ENCODE measurements around the gene RBM15. TPM values are rescaled to one million over a fixed set of nuclear protein-coding genes. Genes with fewer than 3 reads are reported as not detected.

RBM15 gene
- total and polyA plus RNA-seq, 7 donors = 1.9 to 32.0 (median 21.0) TPM

DNA sequence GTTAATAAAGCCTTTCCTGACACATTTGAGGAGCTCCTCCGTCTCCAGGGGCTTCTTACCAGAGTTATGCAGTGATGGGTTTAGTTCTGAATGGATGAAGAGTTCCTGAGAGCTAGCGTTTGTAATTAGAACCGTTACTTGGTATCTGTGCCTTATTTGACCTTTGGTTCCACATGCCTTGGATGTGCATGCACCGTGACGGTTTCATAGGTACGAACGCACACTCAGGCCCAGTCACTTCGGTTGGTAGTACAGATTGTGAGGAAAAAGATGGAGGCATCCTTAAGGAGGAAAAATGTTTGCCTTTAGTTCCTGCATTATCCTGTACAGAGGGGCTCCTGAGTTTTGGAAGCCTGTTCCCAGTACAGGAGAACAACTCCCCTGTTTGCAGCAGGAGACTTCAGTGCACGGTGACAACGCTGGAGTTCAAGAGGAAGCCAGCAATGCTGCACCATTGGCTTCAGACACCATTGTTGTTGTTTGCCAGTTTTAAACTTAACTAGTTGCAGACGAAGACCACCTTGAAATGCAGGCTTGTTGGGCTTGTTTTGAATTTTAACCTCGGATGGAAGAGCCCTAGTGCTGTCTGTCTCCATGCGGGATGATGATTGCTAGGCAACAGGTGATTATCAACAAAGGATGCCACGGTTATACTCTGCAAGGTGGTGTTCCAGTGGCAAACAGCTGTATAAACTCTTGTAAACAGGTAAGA, 8.2 kb downstream of the RBM15 start:
- Histone ChIP-seq H3K4me1 (peaks cover 90% of the 10 kb centered on the region), H3K4me3 (peak overlapping the region; percentile 29), H3K36me3 (ENCODE audit: insufficient read depth in 1 of 2, low read depth in 1 of 2) (peaks cover 5 to 26% of the 10 kb centered on the region in 2 donors), H3K27ac (peak overlapping the region; percentile 25), H3K27me3 (ENCODE audit: insufficient read depth in 3 of 3, low read length in 2 of 3) (no peaks in the 10 kb centered on the region), H3K9me3 (no peaks in the 10 kb centered on the region)
- intact Hi-C loops (cut with DNase I) = loop anchor here in 1 of 2 donors (10.0 kb wide), 1 partner anchor 1097 kb away; the partner anchor contains the start of genes ATP5PB and WDR77
- WGBS, 3 donors = 31 to 47% (median 33%) methylated on average over 14 of the region's 14 CpGs
- TF ChIP-seq, protein P1, sequence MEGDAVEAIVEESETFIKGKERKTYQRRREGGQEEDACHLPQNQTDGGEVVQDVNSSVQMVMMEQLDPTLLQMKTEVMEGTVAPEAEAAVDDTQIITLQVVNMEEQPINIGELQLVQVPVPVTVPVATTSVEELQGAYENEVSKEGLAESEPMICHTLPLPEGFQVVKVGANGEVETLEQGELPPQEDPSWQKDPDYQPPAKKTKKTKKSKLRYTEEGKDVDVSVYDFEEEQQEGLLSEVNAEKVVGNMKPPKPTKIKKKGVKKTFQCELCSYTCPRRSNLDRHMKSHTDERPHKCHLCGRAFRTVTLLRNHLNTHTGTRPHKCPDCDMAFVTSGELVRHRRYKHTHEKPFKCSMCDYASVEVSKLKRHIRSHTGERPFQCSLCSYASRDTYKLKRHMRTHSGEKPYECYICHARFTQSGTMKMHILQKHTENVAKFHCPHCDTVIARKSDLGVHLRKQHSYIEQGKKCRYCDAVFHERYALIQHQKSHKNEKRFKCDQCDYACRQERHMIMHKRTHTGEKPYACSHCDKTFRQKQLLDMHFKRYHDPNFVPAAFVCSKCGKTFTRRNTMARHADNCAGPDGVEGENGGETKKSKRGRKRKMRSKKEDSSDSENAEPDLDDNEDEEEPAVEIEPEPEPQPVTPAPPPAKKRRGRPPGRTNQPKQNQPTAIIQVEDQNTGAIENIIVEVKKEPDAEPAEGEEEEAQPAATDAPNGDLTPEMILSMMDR (IDR thresholded peaks at IDR 0.05) = no peak
- DNase-seq (no peak), ATAC-seq (peak in 3 of 4 donors; percentile 42 to 59 (median 51))

DNA sequence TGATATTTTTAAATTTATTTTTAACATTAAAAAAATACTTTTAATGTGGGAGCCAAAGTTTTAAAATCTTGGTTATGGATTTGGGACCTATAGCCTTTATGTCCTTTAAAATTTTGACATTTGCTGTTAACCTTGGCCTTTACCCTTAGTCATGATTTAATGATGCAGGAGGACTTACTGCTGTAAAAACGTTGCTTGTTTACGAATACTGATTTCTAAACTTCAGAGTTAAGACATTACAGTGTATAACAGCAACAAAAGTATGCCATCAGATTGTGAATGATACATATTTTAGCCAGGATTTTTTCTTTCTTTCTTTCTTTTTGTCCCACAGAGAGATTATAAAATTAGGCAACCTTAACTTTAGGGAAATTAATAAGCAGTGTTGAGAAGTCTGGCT, 8.9 kb downstream of the RBM15 start:
- intact Hi-C loops (cut with DNase I) = loop anchor here in 1 of 2 donors (10.0 kb wide), 1 partner anchor 1097 kb away; the partner anchor contains the start of genes ATP5PB and WDR77
- Histone ChIP-seq H3K4me3 (peak overlapping the region; percentile 29), H3K4me1 (peaks cover 83% of the 10 kb centered on the region), H3K9me3 (no peaks in the 10 kb centered on the region), H3K27ac (peak overlapping the region; percentile 25), H3K36me3 (ENCODE audit: insufficient read depth in 1 of 2, low read depth in 1 of 2) (peaks cover 5 to 26% of the 10 kb centered on the region in 2 donors), H3K27me3 (ENCODE audit: insufficient read depth in 3 of 3, low read length in 2 of 3) (no peaks in the 10 kb centered on the region)
- DNase-seq (no peak), ATAC-seq (no peak)
- TF ChIP-seq, protein P1 (IDR thresholded peaks at IDR 0.05) = no peak
- WGBS, 3 donors = 34 to 45% (median 34%) methylated on average over 2 of the region's 2 CpGs

DNA sequence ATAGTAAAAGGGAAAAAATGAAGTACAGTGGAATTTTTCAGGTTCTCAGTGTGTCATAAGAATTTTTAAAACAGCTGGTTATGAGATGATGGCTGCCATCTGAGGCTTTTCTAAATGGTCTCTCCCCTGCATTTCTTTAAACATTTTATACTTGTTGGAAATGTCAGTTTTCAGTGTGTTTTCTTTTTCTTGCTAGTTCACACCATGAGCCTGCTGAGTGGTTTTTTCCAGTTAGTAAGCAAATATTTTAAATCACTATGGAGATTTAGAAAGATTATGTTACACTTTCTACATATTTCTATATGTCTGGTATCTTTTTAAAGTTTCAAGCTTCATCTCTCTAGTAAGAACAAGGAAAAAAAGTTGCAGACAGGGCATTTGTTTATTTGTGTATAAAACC, 9.6 kb downstream of the RBM15 start:
- TF ChIP-seq, protein P1 (IDR thresholded peaks at IDR 0.05) = no peak
- no peaks in the 10 kb centered on the region for H3K27me3 ChIP-seq (ENCODE audit: insufficient read depth in 3 of 3, low read length in 2 of 3)
- H3K9me3 ChIP-seq = no peaks in the 10 kb centered on the region
- peak overlapping the region; percentile 29 for H3K4me3 ChIP-seq
- no peak for ATAC-seq
- peaks cover 75% of the 10 kb centered on the region for H3K4me1 ChIP-seq
- peak overlapping the region; percentile 25 for H3K27ac ChIP-seq
- H3K36me3 ChIP-seq (ENCODE audit: insufficient read depth in 1 of 2, low read depth in 1 of 2) = peaks cover 7 to 26% of the 10 kb centered on the region in 2 donors
- DNase-seq = no peak
- intact Hi-C loops (cut with DNase I) = loop anchor here in 1 of 2 donors (10.0 kb wide), 1 partner anchor 1096 kb away; the partner anchor contains the start of genes ATP5PB and WDR77

DNA sequence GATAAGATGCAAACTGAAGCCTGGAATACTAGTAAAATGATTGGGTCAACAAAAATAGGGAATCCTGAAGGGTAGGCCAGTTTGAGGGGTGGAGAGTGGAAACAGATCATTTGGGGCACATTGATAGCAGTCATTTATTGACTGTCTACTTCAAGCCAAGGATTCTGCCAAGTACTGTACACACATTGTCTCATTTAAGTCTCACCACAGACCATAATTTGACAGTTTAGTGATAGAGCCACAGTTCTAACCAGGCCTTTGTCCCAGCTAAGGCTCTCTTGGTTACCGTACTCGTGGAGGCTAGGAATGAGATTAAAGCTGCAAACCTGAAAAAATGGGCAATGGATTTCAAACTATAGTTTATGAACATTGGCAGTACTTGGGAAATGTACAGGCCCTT, 11.2 kb downstream of the RBM15 start:
- Histone ChIP-seq H3K4me1 (peaks cover 60% of the 10 kb centered on the region), H3K27me3 (ENCODE audit: insufficient read depth in 3 of 3, low read length in 2 of 3) (no peaks in the 10 kb centered on the region), H3K36me3 (ENCODE audit: insufficient read depth in 1 of 2, low read depth in 1 of 2) (peaks cover 7 to 21% of the 10 kb centered on the region in 2 donors), H3K27ac (no peak overlapping the region), H3K4me3 (no peak overlapping the region), H3K9me3 (no peaks in the 10 kb centered on the region)
- intact Hi-C loops (cut with DNase I) = no loop called here
- TF ChIP-seq, protein P1 (IDR thresholded peaks at IDR 0.05) = no peak
- DNase-seq = no peak
- ATAC-seq = no peak
- 91 to 99% (median 93%) methylated on average over 2 of the region's 2 CpGs for WGBS, 3 donors
